HL-60 (cell line): ENCODE results near the gene STRA8.

Source experiments
- DNase-seq, 2 experiments: peaks; one replicate each; pipeline ENCODE4 v3.0.0-alpha.2; 2010 to 2020; ENCODE audit warnings: low read depth in 1 of 2, low spot score in 1 of 2
- H3K27ac ChIP-seq: fragments of 250-450 bp; sonication (Bioruptor Pico); replicated peaks from 2 replicates; pipeline ENCODE4 v1.5.1; 2020; ENCODE audit warnings: mild to moderate bottlenecking, moderate library complexity
- H3K27me3 ChIP-seq: fragments of 250-450 bp; sonication (Bioruptor Pico); 2 replicates; pipeline ENCODE4 v1.5.1; 2021; ENCODE audit warnings: mild to moderate bottlenecking, moderate library complexity; ENCODE audit not compliant: insufficient read depth, poor library complexity, severe bottlenecking
- H3K4me3 ChIP-seq: replicated peaks from 2 replicates; pipeline ENCODE4 v1.5.1; 2011; ENCODE audit warnings: mild to moderate bottlenecking, control low read depth, low read length; ENCODE audit not compliant: insufficient read depth
- GABPA ChIP-seq: IDR thresholded peaks from 2 replicates; pipeline ENCODE4 v1.6.1; 2012; ENCODE audit warnings: low read depth
- POLR2AphosphoS5 ChIP-seq: IDR thresholded peaks from 2 replicates; pipeline ENCODE4 v1.6.1; 2012; ENCODE audit warnings: low read depth
- SPI1 ChIP-seq: IDR thresholded peaks from 2 replicates; pipeline ENCODE4 v1.6.1; 2012; ENCODE audit warnings: low read depth, mild to moderate bottlenecking, borderline replicate concordance
- TF ChIP-seq, protein P1 (sequence below): IDR thresholded peaks from one replicate; pipeline ENCODE4 v1.5.1; 2011; ENCODE audit warnings: low read length, control low read depth, inconsistent platforms; ENCODE audit not compliant: insufficient read depth
- TF ChIP-seq, protein P2 (sequence below): IDR thresholded peaks from 2 replicates; pipeline ENCODE4 v1.6.1; 2012; ENCODE audit warnings: low read depth; ENCODE audit not compliant: insufficient replicate concordance

STRA8 gene

DNA sequence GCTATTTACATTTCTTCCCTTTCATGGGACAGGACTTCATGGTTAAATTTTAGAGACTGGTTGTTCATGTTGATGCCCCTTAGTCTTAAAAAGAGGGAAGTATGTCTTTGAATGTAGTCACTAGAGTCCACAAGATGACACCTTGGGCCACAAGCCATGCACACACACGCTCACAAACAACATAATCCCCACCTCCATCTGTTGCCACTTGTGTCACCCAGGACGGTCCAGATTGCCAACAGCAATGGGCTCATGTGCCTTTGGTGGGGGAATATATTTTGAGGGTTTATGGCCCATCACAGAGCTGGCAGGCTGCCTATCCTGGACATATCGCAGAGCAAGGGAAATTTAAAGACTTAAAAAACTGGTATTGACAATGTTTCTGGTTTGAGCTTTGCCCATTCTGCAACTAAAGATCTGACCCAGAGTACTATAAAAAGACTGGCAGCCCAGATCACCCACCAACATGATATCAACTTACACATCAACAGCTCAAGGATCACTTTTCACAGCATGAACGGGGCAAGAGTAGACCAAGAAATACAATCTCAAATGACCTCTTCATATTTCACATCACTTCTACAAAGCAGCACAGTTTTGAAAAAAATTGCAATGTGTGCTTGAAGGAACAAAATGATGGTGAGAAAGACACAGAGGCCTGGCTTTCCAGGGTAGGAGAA lies 50.5 kb downstream of the STRA8 start:
- no peak for TF ChIP-seq GABPA
- no peak for TF ChIP-seq POLR2AphosphoS5
- no peak for TF ChIP-seq SPI1
- TF ChIP-seq, protein P1, sequence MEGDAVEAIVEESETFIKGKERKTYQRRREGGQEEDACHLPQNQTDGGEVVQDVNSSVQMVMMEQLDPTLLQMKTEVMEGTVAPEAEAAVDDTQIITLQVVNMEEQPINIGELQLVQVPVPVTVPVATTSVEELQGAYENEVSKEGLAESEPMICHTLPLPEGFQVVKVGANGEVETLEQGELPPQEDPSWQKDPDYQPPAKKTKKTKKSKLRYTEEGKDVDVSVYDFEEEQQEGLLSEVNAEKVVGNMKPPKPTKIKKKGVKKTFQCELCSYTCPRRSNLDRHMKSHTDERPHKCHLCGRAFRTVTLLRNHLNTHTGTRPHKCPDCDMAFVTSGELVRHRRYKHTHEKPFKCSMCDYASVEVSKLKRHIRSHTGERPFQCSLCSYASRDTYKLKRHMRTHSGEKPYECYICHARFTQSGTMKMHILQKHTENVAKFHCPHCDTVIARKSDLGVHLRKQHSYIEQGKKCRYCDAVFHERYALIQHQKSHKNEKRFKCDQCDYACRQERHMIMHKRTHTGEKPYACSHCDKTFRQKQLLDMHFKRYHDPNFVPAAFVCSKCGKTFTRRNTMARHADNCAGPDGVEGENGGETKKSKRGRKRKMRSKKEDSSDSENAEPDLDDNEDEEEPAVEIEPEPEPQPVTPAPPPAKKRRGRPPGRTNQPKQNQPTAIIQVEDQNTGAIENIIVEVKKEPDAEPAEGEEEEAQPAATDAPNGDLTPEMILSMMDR: no peak
- TF ChIP-seq, protein P2, sequence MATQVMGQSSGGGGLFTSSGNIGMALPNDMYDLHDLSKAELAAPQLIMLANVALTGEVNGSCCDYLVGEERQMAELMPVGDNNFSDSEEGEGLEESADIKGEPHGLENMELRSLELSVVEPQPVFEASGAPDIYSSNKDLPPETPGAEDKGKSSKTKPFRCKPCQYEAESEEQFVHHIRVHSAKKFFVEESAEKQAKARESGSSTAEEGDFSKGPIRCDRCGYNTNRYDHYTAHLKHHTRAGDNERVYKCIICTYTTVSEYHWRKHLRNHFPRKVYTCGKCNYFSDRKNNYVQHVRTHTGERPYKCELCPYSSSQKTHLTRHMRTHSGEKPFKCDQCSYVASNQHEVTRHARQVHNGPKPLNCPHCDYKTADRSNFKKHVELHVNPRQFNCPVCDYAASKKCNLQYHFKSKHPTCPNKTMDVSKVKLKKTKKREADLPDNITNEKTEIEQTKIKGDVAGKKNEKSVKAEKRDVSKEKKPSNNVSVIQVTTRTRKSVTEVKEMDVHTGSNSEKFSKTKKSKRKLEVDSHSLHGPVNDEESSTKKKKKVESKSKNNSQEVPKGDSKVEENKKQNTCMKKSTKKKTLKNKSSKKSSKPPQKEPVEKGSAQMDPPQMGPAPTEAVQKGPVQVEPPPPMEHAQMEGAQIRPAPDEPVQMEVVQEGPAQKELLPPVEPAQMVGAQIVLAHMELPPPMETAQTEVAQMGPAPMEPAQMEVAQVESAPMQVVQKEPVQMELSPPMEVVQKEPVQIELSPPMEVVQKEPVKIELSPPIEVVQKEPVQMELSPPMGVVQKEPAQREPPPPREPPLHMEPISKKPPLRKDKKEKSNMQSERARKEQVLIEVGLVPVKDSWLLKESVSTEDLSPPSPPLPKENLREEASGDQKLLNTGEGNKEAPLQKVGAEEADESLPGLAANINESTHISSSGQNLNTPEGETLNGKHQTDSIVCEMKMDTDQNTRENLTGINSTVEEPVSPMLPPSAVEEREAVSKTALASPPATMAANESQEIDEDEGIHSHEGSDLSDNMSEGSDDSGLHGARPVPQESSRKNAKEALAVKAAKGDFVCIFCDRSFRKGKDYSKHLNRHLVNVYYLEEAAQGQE: no peak
- Histone ChIP-seq H3K4me3 (no peak overlapping the region), H3K27me3 (no peaks in the 10 kb centered on the region), H3K27ac (no peak overlapping the region)
- no peak for DNase-seq

DNA sequence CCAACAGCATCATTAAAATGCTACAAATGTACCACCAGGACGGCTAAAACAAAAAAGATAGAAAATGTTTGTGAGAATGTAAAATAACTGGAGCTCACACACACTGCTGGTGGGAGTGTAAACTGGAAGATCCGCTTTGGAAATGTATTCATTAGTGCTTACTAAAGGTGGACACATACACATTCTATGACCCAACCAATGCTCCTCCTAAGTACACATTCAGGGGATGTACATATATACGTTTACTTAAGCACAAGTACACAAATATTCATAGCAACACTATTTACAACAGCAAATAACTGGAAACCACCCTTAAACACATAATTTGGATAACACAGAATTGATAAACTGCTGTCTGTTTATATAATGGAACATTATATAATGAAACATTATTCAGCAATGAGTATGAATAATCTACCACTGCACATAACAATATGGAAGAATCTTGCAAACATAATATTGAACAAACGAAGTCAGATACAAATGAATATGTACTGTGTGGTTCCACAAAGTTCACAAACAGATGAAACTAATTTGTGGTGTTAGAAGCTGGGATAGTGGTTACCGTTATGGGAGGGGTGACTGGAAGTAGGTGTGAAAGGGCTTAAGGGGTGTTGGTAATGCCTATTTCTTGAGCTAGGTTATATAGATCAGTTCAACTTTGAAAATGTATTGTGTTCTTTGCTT lies 52.1 kb downstream of the STRA8 start:
- Histone ChIP-seq H3K4me3 (no peak overlapping the region), H3K27ac (no peak overlapping the region), H3K27me3 (no peaks in the 10 kb centered on the region)
- no peak for DNase-seq
- TF ChIP-seq, protein P2: no peak
- TF ChIP-seq, protein P1: no peak
- no peak for TF ChIP-seq GABPA
- no peak for TF ChIP-seq SPI1
- TF ChIP-seq POLR2AphosphoS5: no peak

DNA sequence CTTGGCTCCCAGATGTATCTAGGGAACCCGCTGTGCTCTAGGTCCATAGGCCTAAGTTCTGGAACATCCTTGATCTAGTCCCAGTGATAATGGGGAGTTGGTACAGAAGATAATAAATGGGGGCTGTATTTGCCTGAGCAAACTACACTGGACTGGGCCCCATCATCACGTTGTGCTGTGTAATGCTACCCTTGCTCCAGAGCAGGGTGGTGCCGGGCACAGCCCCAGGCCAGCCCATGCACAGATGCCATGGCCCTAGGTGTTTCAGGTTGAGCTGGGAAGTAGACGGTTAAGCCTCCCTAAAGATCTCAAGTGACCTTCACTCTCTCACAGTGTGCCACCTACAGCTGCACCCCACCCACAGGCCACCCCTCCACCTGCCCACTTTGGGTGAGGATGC lies 53.2 kb downstream of the STRA8 start:
- Histone ChIP-seq H3K4me3 (no peak overlapping the region), H3K27ac (no peak overlapping the region), H3K27me3 (no peaks in the 10 kb centered on the region)
- DNase-seq: no peak
- TF ChIP-seq SPI1: no peak
- no peak for TF ChIP-seq POLR2AphosphoS5
- TF ChIP-seq, protein P1: no peak
- TF ChIP-seq, protein P2: no peak
- no peak for TF ChIP-seq GABPA
